ENCODE measurements around the gene TM6SF1. TPM values are rescaled to one million over a fixed set of nuclear protein-coding genes. Genes with fewer than 3 reads are reported as not detected.
"Not testable (repeated sequence)": the region's sequence is repeated elsewhere in the genome, so short reads cannot be mapped to it uniquely, and the experiment has no call there.

Gene TM6SF1
- total RNA-seq, 1 experiment from 2014 or later = not detected

DNA sequence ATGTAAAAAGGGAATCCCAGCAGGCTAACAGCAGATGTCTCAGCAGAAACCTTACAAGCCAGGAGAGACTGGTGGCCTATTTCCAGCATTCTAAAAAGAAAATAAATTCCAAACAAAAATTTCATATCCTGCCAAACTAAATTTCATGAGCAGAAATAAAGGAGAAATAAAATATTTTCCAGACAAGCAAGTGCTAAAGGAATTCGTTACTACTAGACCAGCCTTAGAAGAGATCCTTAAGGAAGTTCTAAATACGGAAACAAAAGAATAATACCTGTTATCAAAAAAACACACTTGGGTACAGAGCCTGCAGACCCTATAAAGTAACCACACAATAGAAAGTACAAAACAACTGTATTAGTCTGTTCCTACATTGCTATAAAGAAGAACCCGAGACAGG lies 58.8 kb downstream of the TM6SF1 start:
- H3K36me3 Mint-ChIP-seq (ENCODE audit: insufficient read depth, unreplicated experiment) = no peaks in the 10 kb centered on the region
- ChIA-PET CTCF (no interaction called here), POLR2A (no interaction called here)
- H3K9me3 Mint-ChIP-seq (ENCODE audit: unreplicated experiment) = no peaks in the 10 kb centered on the region
- H3K4me1 Mint-ChIP-seq (ENCODE audit: low read depth, unreplicated experiment) = no peaks in the 10 kb centered on the region
- no peak overlapping the region for H3K4me3 ChIP-seq (ENCODE audit: low read depth, low read length)
- H3K27me3 Mint-ChIP-seq (ENCODE audit: insufficient read depth, unreplicated experiment) = no peaks in the 10 kb centered on the region
- H3K4me3 Mint-ChIP-seq (ENCODE audit: unreplicated experiment) = no peak overlapping the region
- intact Hi-C loops (cut with micrococcal nuclease; ENCODE audit: unreplicated experiment) = no loop called here
- H3K27ac Mint-ChIP-seq (ENCODE audit: unreplicated experiment) = no peak overlapping the region
- no TSS peak for BruUV-seq (replicated peaks)
- no peaks in the 10 kb centered on the region for H3K9me3 ChIP-seq
- DNase-seq = no peak
- H3K27me3 ChIP-seq (replicated peaks; ENCODE audit: control insufficient read depth, insufficient read depth, low read length) = no peaks in the 10 kb centered on the region
- H3K4me1 ChIP-seq = no peaks in the 10 kb centered on the region
- H3K36me3 ChIP-seq (ENCODE audit: control insufficient read depth, insufficient read depth, low read length) = no peaks in the 10 kb centered on the region
- TF ChIP-seq, protein P1, sequence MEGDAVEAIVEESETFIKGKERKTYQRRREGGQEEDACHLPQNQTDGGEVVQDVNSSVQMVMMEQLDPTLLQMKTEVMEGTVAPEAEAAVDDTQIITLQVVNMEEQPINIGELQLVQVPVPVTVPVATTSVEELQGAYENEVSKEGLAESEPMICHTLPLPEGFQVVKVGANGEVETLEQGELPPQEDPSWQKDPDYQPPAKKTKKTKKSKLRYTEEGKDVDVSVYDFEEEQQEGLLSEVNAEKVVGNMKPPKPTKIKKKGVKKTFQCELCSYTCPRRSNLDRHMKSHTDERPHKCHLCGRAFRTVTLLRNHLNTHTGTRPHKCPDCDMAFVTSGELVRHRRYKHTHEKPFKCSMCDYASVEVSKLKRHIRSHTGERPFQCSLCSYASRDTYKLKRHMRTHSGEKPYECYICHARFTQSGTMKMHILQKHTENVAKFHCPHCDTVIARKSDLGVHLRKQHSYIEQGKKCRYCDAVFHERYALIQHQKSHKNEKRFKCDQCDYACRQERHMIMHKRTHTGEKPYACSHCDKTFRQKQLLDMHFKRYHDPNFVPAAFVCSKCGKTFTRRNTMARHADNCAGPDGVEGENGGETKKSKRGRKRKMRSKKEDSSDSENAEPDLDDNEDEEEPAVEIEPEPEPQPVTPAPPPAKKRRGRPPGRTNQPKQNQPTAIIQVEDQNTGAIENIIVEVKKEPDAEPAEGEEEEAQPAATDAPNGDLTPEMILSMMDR (IDR thresholded peaks at IDR 0.05; ENCODE audit: insufficient read depth in 1 of 2, low read depth in 1 of 2, low read length in 1 of 2, severe bottlenecking in 1 of 2, unreplicated experiment in 1 of 2) = no peak

DNA sequence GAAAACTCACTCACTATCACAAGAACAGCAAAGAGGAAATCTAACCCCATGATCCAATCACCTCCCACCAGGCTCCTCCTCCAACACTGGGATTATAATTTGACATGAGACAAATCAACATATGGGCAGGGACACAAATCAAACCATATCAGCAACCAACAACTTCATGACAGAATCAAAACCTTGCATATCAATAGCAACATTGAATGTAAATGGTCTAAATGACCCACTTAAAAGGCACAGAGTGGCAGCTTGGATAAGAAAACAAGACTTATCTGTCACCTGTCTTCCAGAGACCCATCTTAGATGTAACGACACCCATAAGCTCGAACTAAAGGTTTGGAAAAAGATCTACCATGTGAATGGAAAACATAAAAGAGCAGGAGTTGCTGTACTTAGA lies 59.4 kb downstream of the TM6SF1 start:
- Histone ChIP-seq H3K4me3 (ENCODE audit: low read depth, low read length) (no peak overlapping the region), H3K4me1 (no peaks in the 10 kb centered on the region), H3K36me3 (ENCODE audit: control insufficient read depth, insufficient read depth, low read length) (no peaks in the 10 kb centered on the region), H3K27me3 (replicated peaks; ENCODE audit: control insufficient read depth, insufficient read depth, low read length) (no peaks in the 10 kb centered on the region), H3K9me3 (no peaks in the 10 kb centered on the region)
- intact Hi-C loops (cut with micrococcal nuclease; ENCODE audit: unreplicated experiment) = no loop called here
- Mint-ChIP-seq H3K4me1 (ENCODE audit: low read depth, unreplicated experiment) (no peaks in the 10 kb centered on the region), H3K9me3 (ENCODE audit: unreplicated experiment) (no peaks in the 10 kb centered on the region), H3K27ac (ENCODE audit: unreplicated experiment) (no peak overlapping the region), H3K27me3 (ENCODE audit: insufficient read depth, unreplicated experiment) (no peaks in the 10 kb centered on the region), H3K4me3 (ENCODE audit: unreplicated experiment) (no peak overlapping the region), H3K36me3 (ENCODE audit: insufficient read depth, unreplicated experiment) (no peaks in the 10 kb centered on the region)
- no peak for DNase-seq
- no TSS peak for BruUV-seq (replicated peaks)
- ChIA-PET POLR2A (no interaction called here), CTCF (interaction anchor here (0.7 kb wide), 1 partner anchor 225 kb away, joined by 5 read pairs; no protein-coding TSS in a partner anchor)
- TF ChIP-seq, protein P1 (IDR thresholded peaks at IDR 0.05; ENCODE audit: insufficient read depth in 1 of 2, low read depth in 1 of 2, low read length in 1 of 2, severe bottlenecking in 1 of 2, unreplicated experiment in 1 of 2) = no peak

DNA sequence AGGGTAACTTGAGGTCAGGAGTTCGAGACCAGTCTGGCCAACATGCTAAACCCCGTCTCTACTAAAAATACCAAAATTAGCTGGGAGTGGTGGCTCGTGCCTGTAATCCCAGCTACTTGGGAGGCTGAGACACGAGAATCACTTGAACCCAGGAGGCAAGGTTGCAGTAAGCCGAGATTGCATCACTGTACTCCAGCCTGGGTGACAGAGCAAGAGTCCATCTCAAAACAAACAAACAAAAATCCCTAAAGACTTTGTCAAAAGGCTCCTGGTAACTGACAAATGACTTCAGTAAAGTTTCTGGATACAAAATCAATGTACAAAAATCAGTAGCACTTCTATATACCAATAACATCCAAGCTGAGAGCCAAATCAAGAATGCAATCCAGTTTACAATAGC lies 62.1 kb downstream of the TM6SF1 start:
- H3K4me1 Mint-ChIP-seq (ENCODE audit: low read depth, unreplicated experiment); H3K9me3 Mint-ChIP-seq (ENCODE audit: unreplicated experiment); H3K4me1 ChIP-seq; H3K36me3 ChIP-seq (ENCODE audit: control insufficient read depth, insufficient read depth, low read length); H3K4me3 ChIP-seq (ENCODE audit: low read depth, low read length); H3K9me3 ChIP-seq; CTCF ChIA-PET; BruUV-seq (replicated peaks); H3K36me3 Mint-ChIP-seq (ENCODE audit: insufficient read depth, unreplicated experiment); H3K27me3 Mint-ChIP-seq (ENCODE audit: insufficient read depth, unreplicated experiment); H3K4me3 Mint-ChIP-seq (ENCODE audit: unreplicated experiment); DNase-seq; POLR2A ChIA-PET; H3K27me3 ChIP-seq (replicated peaks; ENCODE audit: control insufficient read depth, insufficient read depth, low read length); intact Hi-C loops (cut with micrococcal nuclease; ENCODE audit: unreplicated experiment); H3K27ac Mint-ChIP-seq (ENCODE audit: unreplicated experiment): not testable (repeated sequence)
